ENCODE results near the gene ARFGAP2.
"Not testable (repeated sequence)": the region's sequence is repeated elsewhere in the genome, so short reads cannot be mapped to it uniquely, and the experiment has no call there.

ARFGAP2 gene

DNA sequence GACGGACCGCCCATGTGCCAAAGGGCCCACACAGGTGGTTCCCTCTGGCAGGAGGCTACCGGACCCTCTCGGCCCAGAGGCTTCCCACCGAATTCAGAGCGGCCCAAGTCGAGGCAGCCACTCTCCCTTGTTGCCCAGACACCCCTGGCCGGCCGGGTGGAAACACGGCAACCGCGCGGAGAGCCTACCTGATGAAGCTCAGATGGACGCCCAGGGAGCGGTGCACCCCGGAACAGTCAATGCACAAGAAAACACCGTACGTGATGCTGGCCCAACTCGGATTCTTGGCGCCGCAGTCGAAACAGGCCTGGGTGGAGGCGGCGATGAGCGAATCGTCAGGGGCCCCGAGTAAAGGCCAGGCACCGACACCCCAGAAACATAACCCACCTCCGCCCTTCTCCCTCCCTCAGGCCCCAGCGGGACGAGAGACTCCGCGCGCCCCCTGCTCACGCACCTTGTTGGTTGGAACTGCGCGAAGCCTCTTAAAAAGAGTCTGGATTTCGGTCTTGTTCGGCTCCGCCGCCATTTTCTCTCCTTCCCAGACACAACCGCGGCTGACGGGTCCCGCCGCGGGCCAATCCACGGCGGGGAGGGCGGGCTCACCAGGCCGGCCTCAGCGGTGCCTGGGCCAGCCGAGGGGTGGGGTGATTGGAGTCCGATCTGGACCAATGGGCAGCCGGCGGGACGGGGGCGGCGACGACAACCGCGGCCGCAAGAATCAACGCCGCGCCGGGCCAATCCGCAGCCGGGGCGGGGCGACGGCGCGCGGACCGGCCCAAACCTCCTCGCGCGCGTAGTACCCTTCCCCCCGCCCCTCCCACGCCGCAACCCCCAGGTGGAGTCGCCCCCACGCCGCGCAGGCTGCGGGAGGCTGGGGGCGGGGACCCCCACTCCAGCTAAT lies at the start of gene ARFGAP2:
Gene ARFGAP2, minus strand, starts transcription at position 552 of the 901 bp plus-strand sequence. Its CDS starts 26 bp downstream, at position 526.
- DNase-seq = peak; percentile 93 to 96

DNA sequence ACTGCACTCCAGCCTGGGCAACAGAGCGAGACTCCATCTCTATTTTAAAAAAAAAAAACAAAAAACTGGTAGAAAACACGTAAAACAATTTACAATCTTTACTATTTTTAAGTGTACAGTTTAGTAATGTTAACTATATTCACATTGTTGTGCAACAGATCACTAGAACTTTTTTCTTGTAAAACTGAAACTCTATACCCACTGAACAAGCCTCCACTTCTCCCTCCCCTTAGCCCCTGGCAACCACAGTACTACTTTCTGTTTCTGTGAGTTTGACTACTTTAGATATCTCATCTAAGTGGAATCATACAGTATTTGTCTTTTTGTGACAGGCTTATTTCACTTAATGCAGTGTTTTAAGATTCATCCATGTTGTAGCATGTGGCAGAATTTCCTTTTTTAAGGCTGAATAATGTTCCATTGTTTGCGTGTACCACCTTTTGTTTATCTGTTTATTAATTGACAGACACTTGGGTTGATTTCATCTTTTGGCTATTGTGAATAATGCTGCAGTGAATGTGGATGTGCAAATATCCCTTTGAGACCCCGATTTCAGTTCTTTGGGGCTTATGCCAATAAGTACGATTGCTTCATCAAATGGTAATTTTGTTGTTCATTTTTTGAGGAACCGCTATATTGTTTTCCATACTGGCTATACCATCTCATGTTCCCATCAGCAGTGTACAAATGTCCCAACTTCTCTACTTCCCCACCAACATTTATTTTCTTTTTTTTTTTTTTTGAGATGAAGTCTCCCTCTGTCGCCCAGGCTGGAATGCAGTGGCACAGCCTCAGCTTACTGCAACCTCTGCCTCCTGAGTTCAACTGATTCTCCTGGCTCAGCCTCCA lies 49.1 kb upstream of the ARFGAP2 start:
- no peak for DNase-seq

DNA sequence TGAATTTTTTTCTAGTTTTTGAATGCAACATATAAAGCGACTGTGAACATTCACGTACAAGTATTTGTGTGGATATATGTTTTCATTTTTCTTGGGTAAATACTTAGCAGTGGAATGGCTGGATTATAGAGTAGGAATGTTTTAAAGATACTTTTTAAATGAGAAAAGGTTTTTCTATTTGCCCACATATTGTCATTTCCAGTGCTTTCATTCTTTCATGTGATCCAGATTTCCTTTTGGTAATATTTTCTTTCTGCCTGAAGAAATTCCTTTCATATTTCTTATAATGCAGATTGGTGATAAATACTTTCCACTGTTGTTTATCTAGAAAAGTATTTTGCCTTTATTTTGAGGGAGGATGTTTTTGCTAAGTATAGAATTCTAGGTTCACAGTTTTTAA lies 46.0 kb upstream of the ARFGAP2 start:
- DNase-seq = no peak

DNA sequence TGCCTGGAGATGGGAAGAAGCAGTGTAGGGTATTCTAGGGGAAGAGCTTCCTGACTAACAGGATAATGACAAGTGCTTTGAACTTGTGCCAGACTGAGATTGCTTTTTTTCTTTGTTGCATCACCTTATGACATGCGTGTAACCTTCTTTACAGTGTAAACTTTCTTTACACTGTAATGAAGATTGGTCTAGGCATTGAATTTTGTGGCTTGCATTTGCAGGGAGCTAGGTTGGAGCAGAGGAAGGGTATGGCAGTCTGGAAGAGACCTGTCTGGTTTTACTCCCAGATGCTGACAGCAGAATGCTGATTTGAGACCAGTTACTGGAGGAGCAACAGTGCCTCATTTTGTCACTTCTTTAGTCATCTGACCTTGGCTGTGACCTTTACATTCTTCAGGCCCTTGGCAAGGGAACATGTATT lies 43.7 kb upstream of the ARFGAP2 start:
- no peak for DNase-seq

DNA sequence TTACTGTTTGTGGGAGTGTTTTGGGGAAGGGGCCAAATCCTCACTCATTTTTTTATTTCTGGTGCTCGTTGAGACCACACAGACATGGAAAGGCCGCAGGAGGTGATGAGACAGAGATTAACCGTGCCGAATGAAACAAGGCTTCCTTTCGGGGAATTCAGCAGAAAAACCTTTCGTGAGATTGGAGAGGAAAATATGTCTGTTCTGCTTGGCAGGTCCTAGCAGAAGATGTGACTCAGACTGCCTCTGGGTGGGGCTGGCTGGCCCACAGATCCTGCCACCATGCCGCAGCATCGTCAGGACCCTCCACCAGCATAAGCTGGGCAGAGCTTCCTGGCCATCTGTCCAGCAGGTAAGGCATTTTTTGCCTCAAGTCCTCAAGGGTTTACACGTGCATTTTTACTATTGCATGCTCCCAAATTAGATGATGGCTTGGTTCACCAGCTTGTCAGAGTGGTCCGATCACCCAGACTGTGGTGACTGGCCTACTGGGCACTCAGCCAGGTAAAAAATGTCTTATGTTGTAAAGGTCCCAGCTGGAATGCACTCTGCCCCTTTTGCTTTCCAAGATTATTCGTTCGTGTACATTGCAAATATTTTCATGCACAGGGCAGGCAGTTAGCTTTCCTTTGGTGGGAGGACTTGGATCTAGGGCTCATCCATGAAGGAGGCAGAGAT lies 39.6 kb upstream of the ARFGAP2 start:
- no peak for DNase-seq

DNA sequence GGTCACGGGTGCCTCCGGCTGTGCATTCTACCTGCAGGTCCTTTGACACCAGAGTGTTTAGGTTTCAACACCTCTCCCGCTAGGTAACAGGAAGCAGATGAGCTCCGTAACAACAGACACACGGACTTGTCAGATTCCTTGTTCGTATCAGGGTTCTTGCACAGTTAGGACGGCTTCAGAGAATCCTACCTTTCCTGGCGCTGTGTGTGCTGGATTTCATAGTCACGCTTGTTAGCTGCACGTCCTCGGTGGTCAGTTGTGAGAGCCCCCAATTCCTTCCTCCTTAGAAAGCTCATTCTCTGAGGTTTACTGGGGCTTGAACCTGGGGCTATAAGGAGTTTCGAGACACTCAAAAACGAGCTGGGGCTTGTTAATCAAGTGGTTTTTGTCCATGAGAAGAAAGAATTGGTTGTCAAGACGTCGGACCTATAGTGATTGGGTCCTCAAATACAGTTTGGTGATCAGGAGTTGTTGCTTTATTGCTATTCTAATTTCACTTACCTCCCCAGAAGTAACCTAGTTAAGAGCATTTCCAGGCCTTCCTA lies 38.8 kb upstream of the ARFGAP2 start:
- DNase-seq = peak in 1 of 2 experiments; percentile 80

DNA sequence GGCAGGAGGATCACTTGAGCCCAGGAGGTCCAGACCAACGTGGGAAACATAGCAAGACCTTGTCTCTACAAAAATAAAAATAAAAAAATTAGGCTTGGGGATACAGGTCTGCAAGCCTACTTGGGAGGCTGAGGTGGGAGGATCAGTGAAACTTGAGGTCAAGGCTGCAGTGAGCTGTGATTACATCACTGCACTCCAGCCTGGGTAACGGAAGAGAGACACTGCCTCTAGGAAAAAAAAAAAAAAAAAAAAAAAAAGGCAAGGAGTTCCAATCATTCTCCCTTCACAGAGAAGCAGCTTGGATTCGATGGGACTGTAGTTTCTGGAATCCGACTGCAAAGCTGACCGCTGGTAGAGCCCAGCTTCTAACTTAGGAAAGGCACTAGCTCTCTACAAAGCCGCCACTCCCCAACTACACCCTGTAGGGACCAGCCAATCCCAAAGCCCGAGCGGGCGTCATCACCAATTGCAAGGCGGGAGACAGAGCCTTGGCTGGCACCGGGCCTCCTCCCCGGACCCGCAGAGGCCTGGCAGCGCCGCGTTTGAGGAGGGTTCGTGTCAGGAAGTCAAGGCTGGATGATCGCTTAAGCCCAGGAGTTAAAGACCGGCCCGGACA lies 37.4 kb upstream of the ARFGAP2 start:
- DNase-seq = peak; percentile 67 to 82

DNA sequence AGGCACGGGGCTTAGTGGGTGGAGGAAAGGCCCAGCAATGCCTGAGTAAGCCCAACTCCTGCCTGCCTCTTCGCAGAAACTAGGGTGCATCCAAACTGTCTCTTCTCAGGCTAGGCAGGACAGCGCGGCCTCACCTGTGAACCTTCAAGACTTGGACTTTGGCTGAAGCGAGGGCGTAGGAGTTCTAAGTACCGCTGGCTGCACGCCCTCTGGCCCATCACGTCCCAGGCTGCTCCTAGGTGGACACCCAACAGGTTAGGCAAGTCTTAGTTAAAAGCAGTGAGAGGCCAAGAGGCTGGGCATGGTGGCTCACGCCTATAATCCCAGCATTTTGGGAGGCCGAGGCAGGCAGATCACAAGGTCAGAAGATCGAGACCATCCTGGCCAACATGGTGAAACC lies 36.3 kb upstream of the ARFGAP2 start:
- no peak for DNase-seq

DNA sequence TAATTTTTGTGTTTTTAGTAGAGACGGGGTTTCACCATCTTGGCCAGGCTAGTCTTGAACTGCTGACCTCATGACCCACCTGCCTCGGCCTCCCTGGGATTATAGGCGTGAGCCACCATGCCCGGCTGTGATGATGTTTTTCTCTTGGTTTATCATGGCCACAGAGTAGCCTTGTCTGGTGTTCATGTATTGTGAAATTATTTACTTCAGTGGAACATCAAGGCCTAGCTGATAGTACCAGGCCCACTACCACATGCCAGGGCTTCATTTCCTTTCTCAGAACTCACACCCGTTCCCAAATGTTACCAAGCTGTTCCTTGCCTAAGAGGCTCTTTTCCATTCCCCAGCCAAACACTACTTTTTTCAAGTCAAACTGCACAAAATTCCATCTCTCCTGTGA lies 31.9 kb upstream of the ARFGAP2 start:
- DNase-seq = no peak

DNA sequence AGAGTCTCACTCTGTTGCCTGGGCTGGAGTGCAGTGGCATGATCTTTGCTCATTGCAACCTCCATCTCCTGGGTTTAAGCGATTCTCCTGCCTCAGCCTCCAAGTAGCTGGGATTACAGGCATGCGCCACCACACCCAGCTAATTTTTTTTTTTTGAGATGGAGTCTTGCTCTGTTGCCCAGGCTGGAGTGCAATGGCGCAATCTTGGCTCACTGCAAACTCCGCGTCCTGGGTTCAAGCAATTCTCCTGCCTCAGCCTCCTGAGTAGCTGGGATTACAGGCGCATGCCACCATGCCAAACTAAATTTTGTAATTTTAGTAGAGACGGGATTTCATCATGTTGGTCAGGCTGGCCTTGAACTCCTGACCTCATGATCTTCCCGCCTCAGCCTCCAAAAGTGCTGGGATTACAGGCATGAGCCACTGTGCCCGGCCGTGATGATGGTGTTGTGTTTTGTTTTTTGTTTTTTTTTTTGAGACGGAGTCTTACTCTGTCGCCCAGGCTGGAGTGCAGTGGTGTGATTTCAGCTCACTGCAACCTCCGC lies 31.4 kb upstream of the ARFGAP2 start:
- not testable (repeated sequence) for DNase-seq

DNA sequence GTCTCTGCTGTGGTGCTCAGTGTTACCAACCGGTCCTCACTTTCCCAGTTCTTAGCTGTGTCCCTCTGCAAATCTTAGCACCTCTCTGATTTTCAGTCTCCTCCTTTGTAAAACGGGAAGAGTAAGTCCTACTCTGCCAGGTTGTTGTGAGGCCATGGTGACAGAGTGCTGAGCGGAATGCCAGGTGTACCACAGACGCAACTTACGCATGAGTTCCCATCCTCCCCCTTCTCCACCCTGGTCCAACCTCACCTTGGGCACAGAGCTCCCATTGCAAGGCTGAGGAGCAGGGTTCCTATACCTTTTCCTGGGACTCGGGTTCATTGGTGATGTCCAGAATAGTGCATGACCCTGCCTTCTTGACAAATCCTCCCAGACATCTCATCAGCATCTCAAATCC lies 30.8 kb upstream of the ARFGAP2 start:
- no peak for DNase-seq

DNA sequence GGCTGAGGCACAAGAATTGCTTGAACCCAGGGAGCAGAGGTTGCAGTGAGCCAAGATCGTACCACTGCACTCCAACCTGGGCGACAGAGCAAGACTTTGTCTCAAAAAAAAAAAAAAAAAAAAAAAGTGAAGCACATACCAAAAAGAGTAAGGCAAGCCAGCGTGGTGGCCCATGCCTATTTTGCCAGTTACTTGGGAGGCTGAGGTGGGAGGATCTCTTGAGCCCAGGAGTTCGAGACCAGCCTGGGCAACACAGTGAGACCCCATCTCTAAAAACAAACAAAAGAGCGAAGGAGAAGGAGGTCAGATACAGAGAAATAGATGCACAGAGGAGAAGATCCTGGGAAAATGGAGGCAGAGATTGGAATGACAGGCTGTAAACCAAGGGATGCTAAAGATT lies 29.9 kb upstream of the ARFGAP2 start:
- DNase-seq = not testable (repeated sequence)

DNA sequence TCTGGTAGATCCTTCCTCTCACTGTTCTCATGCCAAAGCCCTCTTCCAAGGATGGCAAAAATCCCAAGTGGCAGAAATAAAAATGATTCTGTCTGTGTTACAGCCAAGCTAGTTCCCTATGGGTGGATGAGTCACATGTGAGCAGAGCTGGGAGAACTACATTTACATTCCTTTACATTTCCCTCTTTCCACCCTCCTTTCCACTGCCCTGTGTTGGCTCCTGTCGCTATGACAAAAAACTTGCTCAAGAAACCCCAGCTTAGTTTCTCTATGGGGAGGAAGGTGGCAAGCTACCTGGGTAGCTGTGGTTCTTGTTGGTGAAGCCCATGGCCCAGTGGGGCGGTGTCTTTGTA lies 27.9 kb upstream of the ARFGAP2 start:
- DNase-seq = no peak

DNA sequence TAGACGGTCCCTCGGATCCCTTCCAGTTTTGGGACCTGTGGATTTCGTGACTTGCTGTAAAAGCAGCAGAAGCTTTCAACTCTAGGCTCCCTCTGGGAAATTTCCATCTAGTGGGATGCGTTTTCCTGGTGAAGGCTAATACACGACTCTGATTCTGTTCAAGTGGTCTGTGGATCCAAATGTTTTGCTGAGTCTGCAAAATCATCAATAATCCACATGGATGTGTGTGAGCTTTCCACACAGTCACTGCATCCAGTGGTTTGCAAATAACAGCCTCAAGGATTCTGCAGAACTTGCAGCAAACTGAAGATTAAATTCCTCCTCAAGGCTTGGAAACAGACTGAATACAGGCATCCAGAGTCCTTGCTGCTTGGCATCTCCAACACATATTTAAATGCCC lies 25.9 kb upstream of the ARFGAP2 start:
- DNase-seq = no peak

DNA sequence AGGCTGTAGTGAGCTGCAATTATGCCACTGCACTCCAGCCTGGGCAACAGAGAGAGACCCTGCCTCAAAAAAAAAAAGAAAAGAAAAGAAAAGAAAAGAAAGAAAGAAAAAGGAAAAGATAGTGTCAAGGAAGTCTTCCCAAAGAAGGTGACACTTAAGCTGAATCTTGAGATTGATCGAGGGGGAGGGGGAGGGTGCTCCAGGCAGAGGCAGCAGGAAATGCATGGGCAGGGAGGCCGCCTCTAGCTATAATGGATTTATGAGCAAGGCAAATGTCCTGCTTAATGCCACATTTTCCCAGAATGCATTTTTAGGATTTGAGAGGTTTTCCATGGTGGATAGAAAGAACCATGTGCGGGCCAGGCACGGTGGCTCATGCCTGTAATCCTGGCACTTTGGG lies 24.3 kb upstream of the ARFGAP2 start:
- no peak for DNase-seq

DNA sequence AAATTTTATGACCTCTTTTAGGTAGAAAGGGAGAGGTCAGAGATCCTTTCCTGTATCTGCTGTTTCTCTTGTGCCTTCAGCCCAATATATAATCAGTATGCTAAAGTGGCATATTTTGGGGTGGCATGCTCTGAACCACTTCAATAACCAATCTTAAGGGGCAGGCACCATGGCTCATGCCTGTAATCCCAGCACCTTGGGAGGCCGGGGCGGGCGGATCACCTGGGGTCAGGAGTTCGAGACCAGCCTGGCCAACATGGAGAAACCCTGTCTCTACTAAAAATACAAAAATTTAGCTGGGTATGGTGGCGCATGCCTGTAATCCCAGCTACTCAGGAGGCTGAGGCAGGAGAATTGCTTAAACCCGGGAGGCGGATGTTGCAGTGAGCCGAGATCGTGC lies 21.5 kb upstream of the ARFGAP2 start:
- DNase-seq = not testable (repeated sequence)

DNA sequence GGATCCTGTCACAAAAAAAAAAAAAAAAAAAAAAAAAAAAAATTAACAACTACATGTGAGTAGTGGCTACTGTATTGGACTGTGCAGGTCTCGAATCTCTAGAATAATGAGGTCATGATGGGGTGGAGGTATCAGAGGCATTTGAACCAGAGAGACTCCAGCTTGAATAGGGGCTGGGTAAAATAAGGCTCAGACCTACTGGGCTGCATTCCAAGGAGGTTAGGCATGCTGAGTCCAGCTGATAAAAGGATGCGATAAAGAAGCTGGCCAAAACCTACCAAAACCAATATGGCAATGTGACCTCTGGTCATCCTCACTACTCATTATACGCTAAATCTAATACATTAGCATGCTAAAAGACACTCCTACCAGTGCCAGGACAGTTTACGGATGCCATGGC lies 15.4 kb upstream of the ARFGAP2 start:
- DNase-seq = no peak

DNA sequence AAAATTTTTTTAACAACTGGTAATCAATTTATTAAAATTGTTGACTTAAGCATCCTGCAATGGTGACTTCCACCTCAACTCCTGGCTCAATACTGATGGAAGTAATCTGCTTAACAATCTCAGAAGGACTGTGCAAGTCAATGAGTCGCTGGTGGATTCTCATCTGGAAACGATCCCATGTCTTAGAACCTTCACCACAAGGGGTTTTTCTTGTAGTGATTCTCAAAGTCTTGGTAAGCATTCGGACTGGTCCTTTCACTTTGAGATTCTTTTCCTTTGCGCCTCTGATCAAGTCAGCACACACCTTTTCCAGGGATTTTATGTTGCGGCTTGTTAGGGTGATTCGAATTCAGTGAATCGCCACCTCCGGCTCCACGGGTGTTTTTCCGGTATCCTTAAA lies 14.5 kb upstream of the ARFGAP2 start:
- DNase-seq = not testable (repeated sequence)

DNA sequence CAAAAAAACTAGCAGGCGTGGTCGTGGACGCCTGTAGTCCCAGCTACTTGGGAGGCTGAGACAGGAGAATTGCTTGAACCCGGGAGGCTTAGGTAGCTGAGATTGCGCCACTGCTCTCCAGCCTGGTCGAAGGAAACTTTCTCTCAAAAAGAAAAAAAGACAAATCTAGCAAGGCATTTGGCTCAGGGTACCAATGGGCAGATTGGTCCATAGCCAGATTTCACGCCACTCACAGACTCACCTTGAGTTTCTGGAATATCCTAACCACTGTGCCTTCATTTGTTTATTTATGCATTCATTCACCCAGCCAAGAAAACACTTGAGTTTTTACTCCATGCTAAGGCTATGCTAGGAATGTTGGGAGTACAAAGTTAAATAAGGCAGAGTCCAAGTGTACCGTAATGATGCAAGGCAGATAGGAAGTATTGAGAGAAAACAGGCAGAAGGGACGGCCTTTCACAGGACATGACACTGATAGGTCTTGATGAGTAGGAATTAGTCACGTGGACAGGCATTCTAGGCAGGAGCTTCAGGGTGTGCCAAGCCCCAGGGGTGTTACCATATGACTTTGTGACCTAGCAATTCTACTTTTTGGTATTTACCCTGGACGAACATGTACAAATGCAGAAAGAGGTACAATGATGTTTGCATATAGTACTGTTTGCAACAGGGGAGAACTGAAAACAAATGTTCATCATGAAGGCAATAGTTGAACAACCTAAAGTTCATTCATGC lies 12.6 kb upstream of the ARFGAP2 start:
- DNase-seq = no peak

DNA sequence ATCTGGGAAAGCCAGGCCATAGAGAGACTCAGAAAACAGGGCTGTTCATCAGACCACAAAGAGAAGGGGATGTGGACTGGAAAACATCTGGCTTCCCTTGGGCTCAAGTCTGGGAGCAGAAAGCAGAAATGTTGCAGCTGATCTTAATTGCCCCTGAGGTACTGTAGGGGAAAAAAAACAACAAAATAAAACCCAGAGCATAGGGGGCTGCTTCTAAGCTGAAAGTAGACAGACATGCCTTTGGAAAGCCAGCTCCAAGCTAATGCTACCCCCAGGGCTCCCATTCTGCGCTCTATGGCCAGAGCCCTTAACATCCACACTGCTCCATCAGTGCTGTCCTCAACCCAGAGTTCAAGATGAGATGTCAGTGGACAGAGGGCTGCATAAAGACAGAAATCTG lies 11.6 kb upstream of the ARFGAP2 start:
- no peak for DNase-seq

DNA sequence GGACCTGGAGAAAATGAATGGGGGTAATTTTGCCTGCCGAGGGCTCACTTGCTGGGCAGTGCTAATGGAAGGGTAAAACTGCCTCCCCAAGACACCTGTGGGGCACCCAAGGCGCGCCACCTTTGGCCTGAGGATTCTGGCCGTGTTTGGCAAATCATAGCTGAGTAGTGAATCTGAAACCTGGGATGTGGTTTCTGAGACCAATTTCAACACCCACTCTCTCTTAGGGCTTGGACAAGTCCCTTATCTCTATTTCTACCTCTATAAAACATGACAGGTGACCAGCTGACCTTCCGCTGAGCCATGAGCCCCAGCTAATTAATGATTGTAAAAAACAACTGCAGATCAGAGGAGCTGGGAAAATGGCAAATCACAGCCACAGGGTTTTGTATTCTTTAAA lies 11.0 kb upstream of the ARFGAP2 start:
- no peak for DNase-seq

All from NCI-H187 (cell line).